Immature natural killer cell (primary cell): Measurements from ENCODE around the gene SP140. TPM values are rescaled to one million over a fixed set of nuclear protein-coding genes. Genes with fewer than 3 reads are reported as not detected.
"Not testable (repeated sequence)": the region's sequence is repeated elsewhere in the genome, so short reads cannot be mapped to it uniquely, and the experiment has no call there.

Experiments
- DNase-seq, 3 donors: peaks; one replicate each; pipeline ENCODE4 v3.0.0; 2022; ENCODE audit warnings: mixed read lengths in 1 of 3
- H3K27ac Mint-ChIP-seq, 6 donors: one replicate each; pipeline ENCODE4 v1.8.0; 2020; ENCODE audit warnings: mixed read lengths in 6 of 6, mild to moderate bottlenecking in 5 of 6, inconsistent platforms in 4 of 6, moderate library complexity in 3 of 6
- H3K27me3 Mint-ChIP-seq, 3 donors: one replicate each; pipeline ENCODE4 v1.8.0; 2020 to 2021; ENCODE audit warnings: low read depth in 3 of 3, mild to moderate bottlenecking in 3 of 3, mixed read lengths in 3 of 3, moderate library complexity in 3 of 3, inconsistent platforms in 1 of 3
- H3K36me3 Mint-ChIP-seq, 3 donors: one replicate each; pipeline ENCODE4 v1.8.0; 2020; ENCODE audit warnings: mixed read lengths in 3 of 3, inconsistent platforms in 2 of 3, mild to moderate bottlenecking in 2 of 3
- H3K4me1 Mint-ChIP-seq, 2 donors: one replicate each; pipeline ENCODE4 v1.8.0; 2020; ENCODE audit warnings: inconsistent platforms in 2 of 2, mild to moderate bottlenecking in 2 of 2, mixed read lengths in 2 of 2, moderate library complexity in 1 of 2
- H3K4me3 Mint-ChIP-seq, 5 donors: one replicate each; pipeline ENCODE4 v1.8.0; 2020; ENCODE audit warnings: mild to moderate bottlenecking in 5 of 5, mixed read lengths in 5 of 5, inconsistent platforms in 3 of 5, moderate library complexity in 3 of 5
- H3K9me3 Mint-ChIP-seq, 6 donors: one replicate each; pipeline ENCODE4 v1.8.0; 2020; ENCODE audit warnings: mild to moderate bottlenecking in 6 of 6, mixed read lengths in 6 of 6, inconsistent platforms in 4 of 6, moderate library complexity in 3 of 6
- polyA plus RNA-seq, 3 donors: library from polyadenylated mRNA; unstranded; fragments of 300-500 nt; fragmentation: Illumina TruSeq; gene quantifications; one replicate each; pipeline ENCODE4 v1.2.3, GENCODE V29; 2021

The SP140 gene
- polyA plus RNA-seq, 3 donors from 2014 or later: 17.2 to 34.6 (median 19.3) TPM

DNA sequence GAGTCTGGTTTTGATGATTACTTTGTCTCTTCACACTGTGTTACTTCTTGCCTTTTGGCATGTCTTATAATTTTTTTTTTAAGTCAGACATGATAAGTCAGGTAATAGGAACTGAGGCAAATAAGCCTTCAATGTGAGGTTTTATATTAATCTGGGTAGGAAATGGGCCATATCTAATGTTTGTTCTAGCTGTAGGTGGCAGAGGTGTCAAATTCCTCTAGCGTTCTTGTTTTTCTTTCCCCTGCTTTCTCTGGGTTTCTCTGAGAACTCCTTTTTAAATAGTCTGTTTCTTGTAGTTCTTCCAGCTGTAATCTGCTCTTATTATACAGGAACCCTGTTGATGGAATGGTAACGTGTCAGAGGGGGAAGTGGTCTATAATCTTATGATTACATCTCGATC, 5.7 kb downstream of the SP140 start:
- Mint-ChIP-seq H3K4me1 (peaks cover 55 to 69% of the 10 kb centered on the region in 2 donors), H3K4me3 (peak overlapping the region in 4 of 5 donors; percentile 12 to 53 (median 28)), H3K9me3 (peaks cover 2 to 20% (median 15%) of the 10 kb centered on the region in 6 donors), H3K36me3 (peaks cover 25 to 33% (median 31%) of the 10 kb centered on the region in 3 donors), H3K27ac (peak overlapping the region in 3 of 6 donors; percentile 34 to 71 (median 42)), H3K27me3 (peaks cover 0 to 3% (median 0%) of the 10 kb centered on the region in 3 donors)
- no peak for DNase-seq

DNA sequence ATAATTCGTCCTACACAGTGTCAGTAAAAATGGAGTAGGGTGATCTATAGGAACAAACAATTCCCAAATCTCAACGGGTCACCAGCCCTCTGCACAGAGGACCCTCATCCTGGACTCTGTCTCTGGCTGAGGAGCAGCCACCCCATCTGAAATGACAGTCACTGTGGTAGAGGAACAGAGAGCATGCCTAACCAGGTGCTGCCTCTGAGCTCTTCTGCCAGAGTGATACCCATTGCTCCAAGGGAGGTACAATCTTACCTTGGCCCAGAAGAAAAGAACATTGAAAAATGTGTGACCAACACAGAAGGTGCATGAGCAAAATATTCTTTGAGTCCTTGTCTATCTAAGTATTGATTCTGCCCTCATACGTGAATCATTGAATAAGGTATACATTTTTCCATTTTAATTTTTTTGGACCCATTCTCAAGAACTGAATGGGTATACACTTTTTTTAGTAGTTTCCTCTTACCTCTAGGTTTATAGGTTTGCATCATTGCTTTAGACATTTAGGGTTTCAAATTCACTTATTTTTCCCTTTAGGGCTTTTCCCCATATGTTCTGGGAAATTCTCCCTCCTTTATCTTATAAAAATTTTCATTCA, 8.7 kb downstream of the SP140 start:
- peak overlapping the region in 3 of 6 donors; percentile 34 to 69 (median 57) for H3K27ac Mint-ChIP-seq
- H3K4me3 Mint-ChIP-seq: no peak overlapping the region
- H3K27me3 Mint-ChIP-seq: peaks cover 0 to 3% (median 0%) of the 10 kb centered on the region in 3 donors
- H3K36me3 Mint-ChIP-seq: peaks cover 45 to 53% (median 51%) of the 10 kb centered on the region in 3 donors
- peaks cover 30 to 43% of the 10 kb centered on the region in 2 donors for H3K4me1 Mint-ChIP-seq
- DNase-seq: no peak
- peaks cover 2 to 20% (median 15%) of the 10 kb centered on the region in 6 donors for H3K9me3 Mint-ChIP-seq

DNA sequence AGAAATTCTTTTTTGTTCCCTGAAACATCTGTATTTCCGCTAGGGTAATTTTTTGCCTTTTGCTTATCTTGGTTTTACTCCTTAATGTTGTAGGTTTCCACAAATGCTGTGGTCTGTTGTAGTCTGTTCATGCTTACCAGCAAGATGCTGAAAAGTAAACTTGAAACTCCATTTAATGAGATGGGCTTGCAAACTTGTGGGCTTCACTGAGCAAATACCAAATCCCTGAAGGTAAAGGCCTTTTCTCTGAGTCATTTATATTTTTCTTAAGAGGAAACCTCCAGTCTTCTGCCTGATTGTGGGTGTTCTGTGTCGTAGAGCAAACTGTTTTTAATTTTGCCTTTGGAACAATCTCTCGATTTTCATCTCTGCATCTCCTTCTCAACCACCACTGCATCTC, 9.3 kb downstream of the SP140 start:
- no peak for DNase-seq
- Mint-ChIP-seq H3K27ac (peak overlapping the region in 3 of 6 donors; percentile 4 to 24 (median 22)), H3K4me3 (no peak overlapping the region), H3K27me3 (peaks cover 0 to 3% (median 0%) of the 10 kb centered on the region in 3 donors), H3K9me3 (peaks cover 2 to 18% (median 14%) of the 10 kb centered on the region in 6 donors), H3K36me3 (peaks cover 45 to 52% (median 51%) of the 10 kb centered on the region in 3 donors), H3K4me1 (peaks cover 28 to 38% of the 10 kb centered on the region in 2 donors)

DNA sequence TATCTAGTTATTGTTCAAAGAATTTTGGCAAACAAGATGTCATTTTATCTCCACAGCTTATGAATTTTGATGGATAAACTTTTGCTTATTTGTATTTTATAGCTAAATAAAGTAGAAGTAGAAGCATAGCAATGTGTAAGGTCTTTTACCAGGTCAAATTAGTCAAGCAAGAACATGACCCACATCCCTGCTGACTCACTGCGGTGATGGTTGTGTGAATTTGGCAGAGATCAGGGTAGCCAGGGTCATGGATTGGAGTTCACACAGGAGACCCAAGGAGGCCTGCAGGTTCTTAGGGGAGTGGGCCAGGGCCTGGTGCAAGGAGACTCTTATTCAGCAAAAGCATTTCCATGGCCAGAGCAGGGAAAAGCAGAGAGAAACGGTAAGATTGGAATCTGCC, 18.7 kb downstream of the SP140 start:
- H3K36me3 Mint-ChIP-seq: peaks cover 21 to 35% (median 34%) of the 10 kb centered on the region in 3 donors
- DNase-seq: no peak
- H3K27me3 Mint-ChIP-seq: peaks cover 0 to 2% (median 0%) of the 10 kb centered on the region in 3 donors
- H3K27ac Mint-ChIP-seq: no peak overlapping the region
- no peaks in the 10 kb centered on the region for H3K4me1 Mint-ChIP-seq
- no peak overlapping the region for H3K4me3 Mint-ChIP-seq
- H3K9me3 Mint-ChIP-seq: no peaks in the 10 kb centered on the region

DNA sequence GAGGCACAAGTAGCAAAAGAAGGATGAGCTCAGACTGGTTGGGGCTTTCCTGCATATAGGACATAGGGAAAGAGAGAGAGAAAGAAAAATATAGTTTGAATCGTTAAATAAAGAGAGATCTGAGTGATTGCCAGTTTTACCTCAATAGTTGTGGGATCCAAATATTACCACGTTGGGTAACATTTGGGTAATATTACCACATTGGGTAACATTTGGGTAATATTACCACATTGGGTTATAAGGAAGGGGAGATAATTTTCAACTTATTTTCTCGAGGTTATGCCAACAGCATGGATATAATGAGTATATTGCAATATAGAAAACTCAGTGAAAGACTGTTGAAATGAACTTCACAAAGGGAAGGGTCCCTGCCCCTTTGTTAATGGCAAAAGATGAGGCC, 20.7 kb downstream of the SP140 start:
- no peak overlapping the region for H3K27ac Mint-ChIP-seq
- H3K27me3 Mint-ChIP-seq: peaks cover 0 to 2% (median 0%) of the 10 kb centered on the region in 3 donors
- no peak overlapping the region for H3K4me3 Mint-ChIP-seq
- DNase-seq: no peak
- no peaks in the 10 kb centered on the region for H3K4me1 Mint-ChIP-seq
- H3K36me3 Mint-ChIP-seq: peaks cover 9 to 20% (median 20%) of the 10 kb centered on the region in 3 donors
- H3K9me3 Mint-ChIP-seq: no peaks in the 10 kb centered on the region

DNA sequence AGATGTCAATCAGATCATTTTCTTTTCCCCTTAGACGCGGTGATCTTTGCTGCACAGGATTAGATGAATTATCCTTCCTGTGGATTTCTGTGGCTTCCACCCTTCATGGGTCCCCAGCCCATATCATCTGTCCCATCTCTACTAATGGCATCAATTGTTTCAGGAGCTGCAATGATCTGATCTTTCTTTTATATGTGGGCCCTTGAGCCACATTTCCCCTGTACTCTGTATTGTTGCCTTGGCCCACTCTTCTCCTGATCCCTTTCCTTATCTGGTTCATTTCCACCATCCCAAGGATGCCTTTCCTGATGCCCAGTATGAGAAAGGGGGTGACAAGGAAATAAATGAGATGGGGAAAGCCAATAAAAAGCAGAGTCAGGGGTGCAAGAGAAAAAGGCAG, 24.7 kb downstream of the SP140 start:
- Mint-ChIP-seq H3K27me3 (no peaks in the 10 kb centered on the region), H3K27ac (no peak overlapping the region), H3K4me1 (no peaks in the 10 kb centered on the region), H3K36me3 (no peaks in the 10 kb centered on the region), H3K4me3 (no peak overlapping the region), H3K9me3 (no peaks in the 10 kb centered on the region)
- DNase-seq: no peak

DNA sequence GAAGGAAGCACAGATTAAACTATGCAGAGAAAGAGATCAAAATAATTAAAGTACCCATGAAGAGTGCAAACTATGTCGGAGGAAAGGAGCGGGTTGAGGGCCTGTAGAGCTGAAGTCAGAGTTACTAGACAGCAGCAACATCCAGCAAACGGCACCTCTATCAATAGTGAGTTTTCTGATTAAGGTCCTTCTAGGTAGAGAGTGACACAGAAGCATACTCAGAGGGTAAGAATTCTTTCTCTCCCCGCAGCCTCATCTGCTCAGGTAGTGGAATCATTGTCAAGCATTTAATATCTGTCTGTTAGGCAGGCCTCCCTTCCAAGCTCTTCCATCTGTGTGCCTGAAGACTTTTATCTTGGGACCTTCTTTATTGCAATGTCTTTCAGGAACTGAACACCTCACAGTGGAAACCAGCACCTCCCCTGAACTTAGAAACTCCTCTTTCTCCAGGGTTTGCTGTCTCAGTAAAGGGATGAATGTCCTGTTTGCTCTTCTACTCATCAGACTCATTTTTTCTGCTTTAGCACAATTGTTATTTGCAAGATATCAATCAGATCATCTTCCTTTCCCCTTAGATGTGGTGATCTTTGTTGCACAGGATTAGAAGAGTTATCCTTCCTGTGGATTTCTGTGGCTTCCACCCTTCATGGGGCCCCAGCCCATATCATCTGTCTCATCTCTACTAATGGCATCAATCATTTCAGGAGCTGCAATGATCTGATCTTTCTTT, 28.8 kb downstream of the SP140 start:
- H3K9me3 Mint-ChIP-seq: no peaks in the 10 kb centered on the region
- no peaks in the 10 kb centered on the region for H3K27me3 Mint-ChIP-seq
- no peak overlapping the region for H3K27ac Mint-ChIP-seq
- H3K36me3 Mint-ChIP-seq: peaks cover 4 to 8% (median 4%) of the 10 kb centered on the region in 3 donors
- DNase-seq: no peak
- H3K4me1 Mint-ChIP-seq: peaks cover 17 to 22% of the 10 kb centered on the region in 2 donors
- no peak overlapping the region for H3K4me3 Mint-ChIP-seq

DNA sequence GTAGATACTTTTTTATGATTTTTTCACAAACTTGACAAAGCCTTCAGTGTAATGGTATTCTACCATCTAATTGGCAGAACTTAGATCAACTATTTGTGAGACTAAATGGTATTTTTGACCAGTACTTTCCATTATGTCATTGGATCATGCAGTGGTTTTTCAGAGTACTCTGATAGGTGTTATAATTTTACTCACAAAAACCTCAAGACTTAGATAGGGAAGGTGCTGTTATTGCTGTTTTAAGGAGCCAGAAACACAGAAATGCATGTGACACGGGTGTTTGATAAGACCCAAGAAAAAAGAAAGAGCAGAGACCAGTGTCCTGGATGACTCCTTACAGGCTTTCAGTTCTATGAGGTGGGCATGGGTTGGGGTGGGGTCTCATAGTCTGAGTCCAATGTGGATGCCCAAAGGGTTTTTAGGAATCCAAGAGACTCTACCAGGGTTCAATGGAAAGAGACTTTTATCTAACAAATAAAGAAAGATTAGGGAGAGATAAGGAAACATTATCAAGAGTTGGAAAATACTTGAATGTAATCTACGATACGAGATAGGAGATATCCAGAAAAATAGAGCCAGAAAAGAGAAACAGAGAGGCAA, 31.3 kb downstream of the SP140 start:
- Mint-ChIP-seq H3K4me3 (peak overlapping the region in 1 of 5 donors; percentile 1), H3K27ac (peak overlapping the region in 5 of 6 donors; percentile 17 to 75 (median 54)), H3K9me3 (no peaks in the 10 kb centered on the region), H3K27me3 (no peaks in the 10 kb centered on the region), H3K36me3 (peaks cover 16 to 28% (median 16%) of the 10 kb centered on the region in 3 donors), H3K4me1 (peaks cover 22 to 37% of the 10 kb centered on the region in 2 donors)
- peak in 1 of 3 donors; percentile 4 for DNase-seq

DNA sequence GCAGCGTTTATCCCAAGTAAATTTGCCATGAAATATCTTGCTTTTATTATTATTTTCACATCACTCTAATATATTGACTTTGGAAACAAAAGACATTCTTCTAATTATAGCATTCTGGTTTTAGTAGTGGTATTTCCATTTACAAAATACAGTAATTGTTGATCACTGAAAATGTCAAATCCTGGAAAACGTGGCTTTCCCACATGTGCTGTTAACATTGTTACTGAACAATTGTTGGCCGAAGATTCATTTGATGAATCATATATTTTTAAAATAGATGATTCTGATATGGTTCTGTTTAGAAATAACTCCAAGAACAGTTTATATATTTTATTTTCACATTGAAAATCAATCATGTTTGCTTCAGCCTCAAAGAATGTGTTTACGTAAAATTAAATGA, 32.9 kb downstream of the SP140 start:
- H3K27me3 Mint-ChIP-seq: no peaks in the 10 kb centered on the region
- no peak overlapping the region for H3K4me3 Mint-ChIP-seq
- H3K9me3 Mint-ChIP-seq: no peaks in the 10 kb centered on the region
- H3K4me1 Mint-ChIP-seq: peaks cover 36 to 54% of the 10 kb centered on the region in 2 donors
- DNase-seq: no peak
- H3K36me3 Mint-ChIP-seq: peaks cover 17 to 41% (median 24%) of the 10 kb centered on the region in 3 donors
- H3K27ac Mint-ChIP-seq: no peak overlapping the region

DNA sequence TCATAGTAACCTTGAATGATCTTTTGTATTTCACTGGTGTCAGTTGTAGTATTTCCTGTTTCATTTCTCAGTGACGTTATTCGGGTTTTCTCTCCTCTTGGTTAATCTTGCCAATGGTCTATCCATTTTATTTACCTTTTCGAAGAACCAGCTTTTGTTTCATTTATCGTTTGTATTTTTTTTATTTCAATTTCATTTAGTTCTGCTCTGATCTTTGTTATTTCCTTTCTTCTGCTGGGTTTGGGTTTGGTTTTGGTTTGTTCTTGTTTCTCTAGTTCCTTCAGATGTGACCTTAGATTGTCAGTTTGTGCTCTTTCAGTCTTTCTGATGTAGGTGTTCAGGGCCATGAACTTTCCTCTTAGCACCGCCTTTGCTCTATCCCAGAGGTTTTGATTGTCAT, 36.7 kb downstream of the SP140 start:
- peaks cover 24 to 69% (median 36%) of the 10 kb centered on the region in 3 donors for H3K36me3 Mint-ChIP-seq
- H3K27me3 Mint-ChIP-seq: peaks cover 0 to 3% (median 1%) of the 10 kb centered on the region in 3 donors
- no peaks in the 10 kb centered on the region for H3K9me3 Mint-ChIP-seq
- H3K4me3 Mint-ChIP-seq: peak overlapping the region in 4 of 5 donors; percentile 0 to 37 (median 10)
- peak overlapping the region; percentile 18 to 59 (median 39) for H3K27ac Mint-ChIP-seq
- peak in 1 of 3 donors; percentile 14 for DNase-seq
- H3K4me1 Mint-ChIP-seq: peaks cover 29 to 51% of the 10 kb centered on the region in 2 donors

DNA sequence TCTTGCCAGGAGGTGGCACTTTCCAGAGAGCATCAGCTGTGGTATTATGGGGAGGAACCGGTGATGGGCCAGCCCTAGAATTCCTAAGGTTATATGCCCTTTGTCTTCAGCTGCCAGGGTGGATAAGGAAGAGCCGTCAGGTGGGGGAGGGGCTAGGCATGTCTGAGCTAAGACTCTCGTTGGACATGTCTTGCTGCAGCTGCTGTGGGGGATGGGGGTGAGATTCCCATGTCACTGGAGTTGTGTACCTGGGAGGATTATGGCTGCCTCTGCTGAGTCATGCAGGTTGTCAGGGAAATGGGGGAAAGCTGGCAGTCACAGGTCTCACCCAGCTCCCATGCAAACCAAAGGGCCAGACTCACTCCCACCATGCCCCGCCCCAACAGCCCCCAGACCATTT, 39.4 kb downstream of the SP140 start:
- peaks cover 37 to 74% (median 48%) of the 10 kb centered on the region in 3 donors for H3K36me3 Mint-ChIP-seq
- H3K4me3 Mint-ChIP-seq, DNase-seq, H3K9me3 Mint-ChIP-seq, H3K27ac Mint-ChIP-seq, H3K27me3 Mint-ChIP-seq: not testable (repeated sequence)
- peaks cover 19 to 38% of the 10 kb centered on the region in 2 donors for H3K4me1 Mint-ChIP-seq

DNA sequence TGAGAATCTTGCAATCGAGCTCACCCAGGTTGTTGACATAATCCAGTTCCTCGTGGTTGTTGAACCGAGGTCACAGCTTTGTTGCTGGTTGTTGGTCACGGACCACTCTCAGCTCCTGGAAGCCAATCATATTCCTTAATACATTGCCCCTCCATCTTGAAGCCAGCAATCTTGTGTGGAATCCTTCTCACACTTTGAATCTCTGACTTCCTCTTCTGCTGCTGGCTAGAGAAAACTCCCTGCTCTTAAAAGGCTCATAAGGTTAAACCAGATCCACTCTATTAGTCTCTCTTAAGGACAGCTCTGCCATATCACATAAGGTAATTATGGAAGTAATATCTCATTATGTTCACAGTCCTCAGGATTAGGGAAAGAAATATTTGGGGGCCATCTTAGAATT, 41.1 kb downstream of the SP140 start:
- Mint-ChIP-seq H3K36me3 (peaks cover 37 to 72% (median 53%) of the 10 kb centered on the region in 3 donors), H3K4me1 (peaks cover 16 to 24% of the 10 kb centered on the region in 2 donors), H3K9me3 (no peaks in the 10 kb centered on the region), H3K27me3 (peaks cover 0 to 3% (median 3%) of the 10 kb centered on the region in 3 donors), H3K27ac (no peak overlapping the region), H3K4me3 (no peak overlapping the region)
- DNase-seq: no peak

DNA sequence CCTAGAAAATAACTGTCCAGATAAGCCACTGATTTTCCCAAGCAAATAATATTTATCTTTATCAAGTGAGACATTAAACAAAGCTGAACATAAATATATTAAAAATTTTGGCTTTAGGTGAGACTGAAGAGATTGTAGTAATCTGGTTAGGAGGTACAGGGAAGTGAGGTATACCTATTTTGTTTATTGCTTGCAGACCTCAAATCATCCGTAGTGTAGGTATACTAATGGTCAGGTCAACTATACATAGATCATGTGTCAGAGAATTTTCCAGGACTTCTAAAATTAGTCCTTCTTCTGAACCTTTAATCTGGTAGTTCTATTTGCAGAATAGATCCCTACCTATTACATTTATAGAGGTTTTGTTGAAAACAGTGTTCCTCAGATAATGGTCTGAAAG, 41.5 kb downstream of the SP140 start:
- Mint-ChIP-seq H3K27ac (no peak overlapping the region), H3K4me3 (no peak overlapping the region), H3K27me3 (peaks cover 0 to 3% (median 3%) of the 10 kb centered on the region in 3 donors), H3K9me3 (no peaks in the 10 kb centered on the region), H3K36me3 (peaks cover 39 to 72% (median 57%) of the 10 kb centered on the region in 3 donors), H3K4me1 (peaks cover 12 to 20% of the 10 kb centered on the region in 2 donors)
- DNase-seq: no peak

DNA sequence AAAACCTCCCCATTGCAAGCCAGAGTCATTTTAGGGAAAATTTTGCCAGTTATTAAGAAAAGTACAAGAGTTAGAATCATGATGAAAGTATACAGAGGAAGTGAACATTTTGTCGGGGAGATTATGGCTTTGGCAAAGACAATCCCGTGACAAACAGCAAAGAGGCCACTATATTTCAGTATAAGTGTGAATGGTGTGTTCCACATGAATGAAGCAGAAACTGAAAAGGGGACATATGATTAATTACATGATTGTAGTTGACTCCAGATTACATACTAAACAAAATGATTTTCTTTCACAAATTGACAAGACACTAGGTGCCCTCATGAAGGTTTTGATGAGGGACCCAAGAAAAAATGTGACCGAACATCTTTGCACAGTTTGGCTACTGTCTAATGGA, 42.0 kb downstream of the SP140 start:
- Mint-ChIP-seq H3K4me3 (no peak overlapping the region), H3K36me3 (peaks cover 43 to 72% (median 60%) of the 10 kb centered on the region in 3 donors), H3K27me3 (peaks cover 0 to 3% (median 3%) of the 10 kb centered on the region in 3 donors), H3K4me1 (peaks cover 7 to 15% of the 10 kb centered on the region in 2 donors), H3K9me3 (no peaks in the 10 kb centered on the region), H3K27ac (no peak overlapping the region)
- DNase-seq: no peak
